HepG2 (cell line): Measurements from ENCODE around the gene TNS1. TPM values are rescaled to one million over a fixed set of nuclear protein-coding genes. Genes with fewer than 3 reads are reported as not detected.

Experiments used
- E2F2 ChIP-seq: sonication (generic); formaldehyde crosslinking; IDR thresholded peaks from 2 replicates; pipeline ENCODE4 v1.4.0; 2020; ENCODE audit warnings: missing genetic modification reagents, borderline replicate concordance
- HMGXB4 ChIP-seq, 2 experiments: sonication (generic) in 1 of 2; formaldehyde crosslinking in 1 of 2; IDR thresholded peaks; 2 replicates each; pipeline versions ENCODE4 v1.4.0 to v1.6.1; 2018 to 2020; ENCODE audit warnings: missing genetic modification reagents in 2 of 2, borderline replicate concordance in 1 of 2, low read depth in 1 of 2, mild to moderate bottlenecking in 1 of 2, missing biosample characterization in 1 of 2
- HNF1A ChIP-seq, 2 experiments: sonication (generic) in 1 of 2; formaldehyde crosslinking in 1 of 2; IDR thresholded peaks; 2 replicates each; pipeline versions ENCODE4 v1.4.0 to v1.6.1; 2016 to 2020; ENCODE audit warnings: borderline replicate concordance in 1 of 2, low read depth in 1 of 2, mild to moderate bottlenecking in 1 of 2, missing genetic modification reagents in 1 of 2
- IRF1 ChIP-seq: sonication (generic); formaldehyde crosslinking; IDR thresholded peaks from 2 replicates; pipeline ENCODE4 v1.4.0; 2020; ENCODE audit warnings: low read depth, mild to moderate bottlenecking, missing genetic modification reagents
- POLR2AphosphoS5 ChIP-seq: IDR thresholded peaks from 2 replicates; pipeline ENCODE4 v1.6.1; 2012; ENCODE audit warnings: low read depth, low read length
- ZBTB39 ChIP-seq: sonication (generic); formaldehyde crosslinking; IDR thresholded peaks from 2 replicates; pipeline ENCODE4 v1.5.0; 2020; ENCODE audit warnings: missing genetic modification reagents
- ZFP62 ChIP-seq: sonication (generic); formaldehyde crosslinking; IDR thresholded peaks from 2 replicates; pipeline ENCODE4 v1.4.0; 2020; ENCODE audit warnings: missing genetic modification reagents
- ZFX ChIP-seq: sonication (generic); formaldehyde crosslinking; IDR thresholded peaks from 2 replicates; pipeline ENCODE4 v1.4.0; 2020; ENCODE audit warnings: mild to moderate bottlenecking, low read depth, missing genetic modification reagents, moderate library complexity
- ZNF383 ChIP-seq: sonication (generic); formaldehyde crosslinking; IDR thresholded peaks from 2 replicates; pipeline ENCODE4 v1.4.0; 2020; ENCODE audit warnings: missing genetic modification reagents, mild to moderate bottlenecking, borderline replicate concordance
- ZNF513 ChIP-seq: sonication (generic); formaldehyde crosslinking; conservative IDR thresholded peaks from 2 replicates; pipeline ENCODE4 v1.5.0; 2020; ENCODE audit warnings: missing genetic modification reagents
- ZNF639 ChIP-seq: conservative IDR thresholded peaks from 2 replicates; pipeline ENCODE4 v1.6.1; 2018; ENCODE audit warnings: missing genetic modification reagents
- polyA plus RNA-seq, 8 experiments: library from polyadenylated mRNA; depleted of rRNA in 3 of 8; stranded (reverse) in 7 of 8; unstranded in 1 of 8; fragments of >200 nt; fragmentation: Illumina TruSeq in 4 of 8; extraction: Trizol in 4 of 8; gene quantifications; 2 replicates each; pipeline versions ENCODE4 v1.2.1 to v1.2.3, GENCODE V29; 2011 to 2016; ENCODE audit warnings: low read depth in 4 of 8, missing spikeins in 1 of 8, mixed read lengths in 1 of 8; ENCODE audit not compliant: insufficient read depth in 1 of 8
- total RNA-seq, 5 experiments: library from RNA; depleted of rRNA; stranded (reverse); fragments of >200 nt; fragmentation: Illumina TruSeq; extraction: Trizol; gene quantifications; 2 replicates each; pipeline ENCODE4 v1.2.3, GENCODE V29; 2016; ENCODE audit warnings: low read depth in 1 of 5

TNS1 gene
- total and polyA plus RNA-seq, 2 of the 13 experiments (the other 11 are each of a cell fraction or from before 2014, with no cell fraction given), result 1.9 to 118 TPM

GRCh38 chr2:217943446-217944321 is 59.1 kb downstream of the TNS1 start (continued):
- TF ChIP-seq E2F2 (CRISPR knock-in tag) (no peak; the same call in 1 of the 2 replicates), HNF1A (IDR thresholded peaks at IDR 0.05; ENCODE audit: low read depth) (no peak; the same call in 1 of the 2 replicates), HNF1A (CRISPR knock-in tag; IDR thresholded peaks at IDR 0.05; ENCODE audit: borderline replicate concordance) (peak; percentile 48; the same call in 1 of the 2 replicates), ZNF639 (CRISPR knock-in tag) (peak; percentile 33; the same call in 1 of the 2 replicates), ZBTB39 (CRISPR knock-in tag) (peak; percentile 77; the same call in 1 of the 2 replicates), POLR2AphosphoS5 (peak; percentile 89), HMGXB4 (CRISPR knock-in tag; IDR thresholded peaks at IDR 0.05; ENCODE audit: borderline replicate concordance in 1 of 2, low read depth in 1 of 2) (peak; percentile 81 to 89; a peak in 3 of 4 replicates), ZNF513 (CRISPR knock-in tag) (no peak), ZFX (peak; percentile 85), IRF1 (CRISPR knock-in tag) (peak; percentile 75; the same call in 1 of the 2 replicates), ZFP62 (CRISPR knock-in tag) (no peak), ZNF383 (no peak)
